Measurements from ENCODE around the gene DGKI. TPM values are rescaled to one million over a fixed set of nuclear protein-coding genes. Genes with fewer than 3 reads are reported as not detected.

Gene DGKI
- total and polyA plus RNA-seq, 9 of the 15 experiments (the other 6 are each of a cell fraction or from before 2014, with no cell fraction given), result 0.11 to 0.54 (median 0.15) TPM; not detected in 5

DNA sequence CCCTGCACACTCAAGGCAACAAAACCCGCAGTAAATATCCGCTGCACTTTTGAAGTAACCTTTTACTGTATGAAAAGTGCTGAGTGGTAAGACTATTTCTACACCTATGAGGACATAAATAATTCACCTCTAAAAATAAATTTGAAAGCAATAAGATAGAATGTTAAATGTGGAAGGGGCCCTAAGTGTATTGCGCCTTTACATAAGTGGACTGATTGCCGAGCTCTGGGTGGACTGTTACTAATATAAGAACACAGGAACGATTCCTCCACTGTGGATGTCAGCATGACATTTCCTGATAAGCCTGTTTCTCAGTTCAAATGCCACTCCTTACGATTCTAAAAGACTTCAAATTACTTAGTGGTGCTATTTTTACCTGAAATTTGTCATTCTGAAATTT lies 311.2 kb downstream of the DGKI start:
- H3K4me3 ChIP-seq, result no peak overlapping the region
- H3K4me2 ChIP-seq (ENCODE audit: insufficient read depth, low read length), result no peak overlapping the region
- H3K9ac ChIP-seq (ENCODE audit: insufficient read depth in 1 of 2, low read depth in 2 of 2, low read length in 2 of 2), result no peak overlapping the region
- FAIRE-seq (no peak), DNase-seq (ENCODE audit: extremely low read depth in 1 of 4, low spot score in 3 of 4) (no peak), ATAC-seq (no peak)
- TF ChIP-seq PHF21A (IDR thresholded peaks at IDR 0.05; ENCODE audit: borderline replicate concordance, low read depth) (no peak), GATAD2B (IDR thresholded peaks at IDR 0.05; ENCODE audit: borderline replicate concordance) (no peak), RB1 (IDR thresholded peaks at IDR 0.05; ENCODE audit: low read depth) (no peak), ZNF316 (IDR thresholded peaks at IDR 0.05) (0 out of 2 replicates have a peak, but pooled peaks have one; percentile 17)
- TF ChIP-seq, protein P1, sequence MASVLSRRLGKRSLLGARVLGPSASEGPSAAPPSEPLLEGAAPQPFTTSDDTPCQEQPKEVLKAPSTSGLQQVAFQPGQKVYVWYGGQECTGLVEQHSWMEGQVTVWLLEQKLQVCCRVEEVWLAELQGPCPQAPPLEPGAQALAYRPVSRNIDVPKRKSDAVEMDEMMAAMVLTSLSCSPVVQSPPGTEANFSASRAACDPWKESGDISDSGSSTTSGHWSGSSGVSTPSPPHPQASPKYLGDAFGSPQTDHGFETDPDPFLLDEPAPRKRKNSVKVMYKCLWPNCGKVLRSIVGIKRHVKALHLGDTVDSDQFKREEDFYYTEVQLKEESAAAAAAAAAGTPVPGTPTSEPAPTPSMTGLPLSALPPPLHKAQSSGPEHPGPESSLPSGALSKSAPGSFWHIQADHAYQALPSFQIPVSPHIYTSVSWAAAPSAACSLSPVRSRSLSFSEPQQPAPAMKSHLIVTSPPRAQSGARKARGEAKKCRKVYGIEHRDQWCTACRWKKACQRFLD (CRISPR knock-in tag; IDR thresholded peaks at IDR 0.05), result no peak
- BruUV-seq (replicated peaks), result no TSS peak
- in situ Hi-C loops (cut with MboI) (no loop called here), intact Hi-C loops (cut with micrococcal nuclease) (no loop called here)
- ChIA-PET CTCF (ENCODE audit: low intra/inter-chr PET ratio) (no interaction called here), POLR2A (no interaction called here)
- H3K9me1 ChIP-seq (ENCODE audit: control insufficient read depth, insufficient read depth, low read length), result no peaks in the 10 kb centered on the region
- H3K9me3 ChIP-seq (replicated peaks; ENCODE audit: control insufficient read depth, insufficient read depth, low read depth, low read length), result no peaks in the 10 kb centered on the region
- no peaks in the 10 kb centered on the region for H3K36me3 ChIP-seq (ENCODE audit: control insufficient read depth, insufficient read depth, low read length)
- H3K27me3 ChIP-seq (ENCODE audit: control insufficient read depth in 2 of 2, insufficient read depth in 2 of 2, low read length in 2 of 2), result no peaks in the 10 kb centered on the region
- H3K4me1 ChIP-seq (replicated peaks in 1 of 2; ENCODE audit: control insufficient read depth in 2 of 2, insufficient read depth in 2 of 2, low read length in 2 of 2), result no peaks in the 10 kb centered on the region
- H4K20me1 ChIP-seq (replicated peaks; ENCODE audit: control insufficient read depth, insufficient read depth, low read length), result no peaks in the 10 kb centered on the region
- no peak overlapping the region for H3K27ac ChIP-seq (ENCODE audit: extremely low read depth, low read depth, low read length)
- H3K79me2 ChIP-seq (ENCODE audit: control insufficient read depth, insufficient read depth, low read length), result no peaks in the 10 kb centered on the region
- no peak overlapping the region for H2AFZ ChIP-seq (ENCODE audit: low read depth, low read length)
- WGBS (ENCODE audit: insufficient coverage, low coverage, missing lambda C conversion rate), result 3% methylated on average over 6 of the region's 6 CpGs

DNA sequence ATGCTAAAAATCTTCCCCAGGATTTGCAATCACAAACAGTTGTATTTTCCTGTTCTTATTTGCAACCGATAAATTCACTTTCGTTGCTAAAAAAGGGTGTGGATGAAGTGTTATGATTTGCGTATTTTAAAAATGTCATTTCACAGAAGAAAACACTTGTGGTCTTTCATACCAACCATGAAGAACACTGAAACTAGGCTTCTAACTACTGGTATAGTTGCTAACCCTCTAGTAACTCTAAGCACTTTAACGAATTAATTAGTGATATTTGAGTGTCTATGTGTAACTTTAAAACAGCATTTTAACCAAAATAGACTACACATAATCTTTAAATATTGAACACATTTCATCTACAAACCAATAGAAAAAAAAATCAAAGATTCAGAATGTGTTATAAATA lies 315.1 kb downstream of the DGKI start:
- no peak overlapping the region for H2AFZ ChIP-seq (ENCODE audit: low read depth, low read length)
- 5% methylated on average over 4 of the region's 4 CpGs for WGBS (ENCODE audit: insufficient coverage, low coverage, missing lambda C conversion rate)
- no peak overlapping the region for H3K9ac ChIP-seq (ENCODE audit: insufficient read depth in 1 of 2, low read depth in 2 of 2, low read length in 2 of 2)
- H3K27ac ChIP-seq (ENCODE audit: extremely low read depth, low read depth, low read length), result no peak overlapping the region
- no peaks in the 10 kb centered on the region for H3K79me2 ChIP-seq (ENCODE audit: control insufficient read depth, insufficient read depth, low read length)
- H4K20me1 ChIP-seq (replicated peaks; ENCODE audit: control insufficient read depth, insufficient read depth, low read length), result no peaks in the 10 kb centered on the region
- H3K4me2 ChIP-seq (ENCODE audit: insufficient read depth, low read length), result no peak overlapping the region
- BruUV-seq (replicated peaks), result no TSS peak
- H3K27me3 ChIP-seq (ENCODE audit: control insufficient read depth in 2 of 2, insufficient read depth in 2 of 2, low read length in 2 of 2), result no peaks in the 10 kb centered on the region
- H3K9me3 ChIP-seq (replicated peaks; ENCODE audit: control insufficient read depth, insufficient read depth, low read depth, low read length), result no peaks in the 10 kb centered on the region
- ATAC-seq (no peak), FAIRE-seq (no peak), DNase-seq (ENCODE audit: extremely low read depth in 1 of 4, low spot score in 3 of 4) (no peak)
- in situ Hi-C loops (cut with MboI) (no loop called here), intact Hi-C loops (cut with micrococcal nuclease) (no loop called here)
- no peaks in the 10 kb centered on the region for H3K36me3 ChIP-seq (ENCODE audit: control insufficient read depth, insufficient read depth, low read length)
- H3K9me1 ChIP-seq (ENCODE audit: control insufficient read depth, insufficient read depth, low read length), result no peaks in the 10 kb centered on the region
- TF ChIP-seq, protein P2, sequence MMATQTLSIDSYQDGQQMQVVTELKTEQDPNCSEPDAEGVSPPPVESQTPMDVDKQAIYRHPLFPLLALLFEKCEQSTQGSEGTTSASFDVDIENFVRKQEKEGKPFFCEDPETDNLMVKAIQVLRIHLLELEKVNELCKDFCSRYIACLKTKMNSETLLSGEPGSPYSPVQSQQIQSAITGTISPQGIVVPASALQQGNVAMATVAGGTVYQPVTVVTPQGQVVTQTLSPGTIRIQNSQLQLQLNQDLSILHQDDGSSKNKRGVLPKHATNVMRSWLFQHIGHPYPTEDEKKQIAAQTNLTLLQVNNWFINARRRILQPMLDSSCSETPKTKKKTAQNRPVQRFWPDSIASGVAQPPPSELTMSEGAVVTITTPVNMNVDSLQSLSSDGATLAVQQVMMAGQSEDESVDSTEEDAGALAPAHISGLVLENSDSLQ (IDR thresholded peaks at IDR 0.05), result no peak
- ChIA-PET POLR2A (no interaction called here), CTCF (ENCODE audit: low intra/inter-chr PET ratio) (no interaction called here)
- no peaks in the 10 kb centered on the region for H3K4me1 ChIP-seq (replicated peaks in 1 of 2; ENCODE audit: control insufficient read depth in 2 of 2, insufficient read depth in 2 of 2, low read length in 2 of 2)
- H3K4me3 ChIP-seq, result no peak overlapping the region
